B cell (primary cell): ENCODE data around the gene ADAMTS12. TPM values are rescaled to one million over a fixed set of nuclear protein-coding genes. Genes with fewer than 3 reads are reported as not detected.

Experiments used
- ATAC-seq: fragments of 200-7000 bp; cut with Tn5 transposase; one replicate; pipeline ENCODE4 v1.10.0; 2021; ENCODE audit warnings: low read depth, mild to moderate bottlenecking, moderate number of reproducible peaks, moderate library complexity
- CTCF ChIA-PET: fragments of 350-600 bp; sonication (Branson Sonifier 250); formaldehyde crosslinking; loops from one replicate; lab custom pipeline; 2021; ENCODE audit warnings: antibody characterized with exemption, inconsistent platforms; lab: Charles Lee
- POLR2A ChIA-PET: fragments of 350-600 bp; sonication (Branson Sonifier 250); formaldehyde crosslinking; loops from one replicate; lab custom pipeline; 2021; ENCODE audit warnings: antibody characterized with exemption; lab: Charles Lee
- DNase-seq: peaks from one replicate; pipeline ENCODE4 v3.0.0; 2013
- H2AFZ ChIP-seq: 2 replicates; pipeline ENCODE4 v1.6.1; 2012; ENCODE audit warnings: mild to moderate bottlenecking, low read depth, low read length; ENCODE audit not compliant: insufficient read depth, poor library complexity, severe bottlenecking
- H3K27ac ChIP-seq, 2 donors: 1 replicate in 1 of 2; 2 replicates in 1 of 2; pipeline ENCODE4 v1.5.1; 2012 to 2013; ENCODE audit warnings: low read length in 2 of 2, mild to moderate bottlenecking in 2 of 2, moderate library complexity in 1 of 2
- H3K27me3 ChIP-seq, 4 experiments: fragments of 200-600 bp in 1 of 4; sonication (generic) in 1 of 4; replicated peaks in 1 of 4; 1 replicate in 2 of 4; 2 replicates in 2 of 4; pipeline versions ENCODE4 v1.6.1 to v1.7.0; 2013 to 2016; ENCODE audit warnings: low read length in 3 of 4, mild to moderate bottlenecking in 2 of 4, mixed read lengths in 1 of 4, moderate library complexity in 1 of 4; ENCODE audit not compliant: insufficient read depth in 4 of 4, control insufficient read depth in 3 of 4; ENCODE audit errors: control extremely low read depth in 1 of 4
- H3K36me3 ChIP-seq, 2 experiments: replicated peaks in 1 of 2; 1 replicate in 1 of 2; 2 replicates in 1 of 2; pipeline versions ENCODE4 v1.6.1 to v1.7.1; 2013; ENCODE audit warnings: low read length in 1 of 2; ENCODE audit not compliant: insufficient read depth in 2 of 2, control insufficient read depth in 1 of 2; ENCODE audit errors: control extremely low read depth in 1 of 2, extremely low read depth in 1 of 2
- H3K4me1 ChIP-seq, 2 donors: fragments of 200-600 bp in 1 of 2; sonication (generic) in 1 of 2; 1 replicate in 1 of 2; 2 replicates in 1 of 2; pipeline versions ENCODE4 v1.5.1 to v1.6.1; 2013 to 2017; ENCODE audit warnings: low read length in 2 of 2; ENCODE audit not compliant: control insufficient read depth in 2 of 2, insufficient read depth in 2 of 2
- H3K4me2 ChIP-seq: replicated peaks from 2 replicates; pipeline ENCODE3; 2012; ENCODE audit warnings: mild to moderate bottlenecking, low read depth, low read length; ENCODE audit not compliant: poor library complexity, severe bottlenecking
- H3K4me3 ChIP-seq, 5 experiments: fragments of 200-600 bp in 1 of 5; sonication (generic) in 1 of 5; 1 replicate in 3 of 5; 2 replicates in 2 of 5; pipeline versions ENCODE4 v1.5.1 to v1.7.0; 2011 to 2016; ENCODE audit warnings: low read length in 4 of 5, mild to moderate bottlenecking in 4 of 5, low read depth in 2 of 5, control low read depth in 1 of 5, moderate library complexity in 1 of 5; ENCODE audit not compliant: insufficient read depth in 1 of 5; ENCODE audit errors: control extremely low read depth in 1 of 5, extremely low read depth in 1 of 5
- H3K79me2 ChIP-seq: fragments of 200-600 bp; sonication (generic); one replicate; pipeline ENCODE4 v1.6.0; 2016; ENCODE audit warnings: low read length; ENCODE audit not compliant: control insufficient read depth, insufficient read depth
- H3K9ac ChIP-seq: fragments of 200-600 bp; sonication (generic); 2 replicates; pipeline ENCODE4 v1.6.1; 2017; ENCODE audit warnings: mild to moderate bottlenecking, low read length, moderate library complexity
- H3K9me3 ChIP-seq, 3 donors: one replicate each; pipeline versions ENCODE4 v1.6.1 to v1.7.1; 2013; ENCODE audit warnings: low read length in 2 of 3; ENCODE audit not compliant: control insufficient read depth in 2 of 3, insufficient read depth in 1 of 3; ENCODE audit errors: control extremely low read depth in 1 of 3
- H4K20me1 ChIP-seq: 2 replicates; pipeline ENCODE4 v1.6.0; 2012; ENCODE audit warnings: mild to moderate bottlenecking, low read length; ENCODE audit not compliant: insufficient read depth, control insufficient read depth, poor library complexity, severe bottlenecking
- H3K27ac Mint-ChIP-seq: one replicate; pipeline ENCODE4 v1.8.0; 2021; ENCODE audit warnings: mixed read lengths
- H3K27me3 Mint-ChIP-seq: one replicate; pipeline ENCODE4 v1.8.0; 2021; ENCODE audit warnings: mixed read lengths
- H3K4me1 Mint-ChIP-seq: one replicate; pipeline ENCODE4 v1.8.0; 2021; ENCODE audit warnings: mixed read lengths
- H3K4me3 Mint-ChIP-seq: one replicate; pipeline ENCODE4 v1.8.0; 2021; ENCODE audit warnings: mixed read lengths
- H3K9me3 Mint-ChIP-seq: one replicate; pipeline ENCODE4 v1.8.0; 2022; ENCODE audit warnings: mixed read lengths; ENCODE audit not compliant: insufficient read depth
- EZH2 ChIP-seq: IDR thresholded peaks from 2 replicates; pipeline ENCODE4 v1.6.1; 2012; ENCODE audit warnings: borderline replicate concordance, low read depth, mild to moderate bottlenecking, moderate library complexity, low read length; ENCODE audit not compliant: insufficient read depth, poor library complexity, severe bottlenecking
- WGBS: methylation state at CpG from one replicate; pipeline ENCODE4 v1.1.5; 2013; ENCODE audit warnings: missing lambda C conversion rate; ENCODE audit not compliant: insufficient coverage; 5-methylcytosine and 5-hydroxymethylcytosine counted together
- intact Hi-C: fragments of 100-400 bp; cut with micrococcal nuclease; formaldehyde crosslinking; loops from one replicate; pipeline ENCODE4 v1.10.0; 2022
- polyA plus RNA-seq: library from polyadenylated mRNA; depleted of rRNA; stranded (reverse); fragments of >200 nt; gene quantifications from 2 replicates; pipeline ENCODE4 v1.2.3, GENCODE V29; 2012
- total RNA-seq, 2 donors: library from RNA; stranded (reverse); fragments of 120-200 nt in 1 of 2; gene quantifications; 1 replicate in 1 of 2; 2 replicates in 1 of 2; pipeline versions ENCODE4 v1.2.3 to v1.2.4, GENCODE V29; 2013 to 2022
- TF ChIP-seq, protein P1 (sequence below): fragments of 200-600 bp; IDR thresholded peaks from one replicate; pipeline ENCODE4 v1.8.0; 2022; ENCODE audit warnings: antibody characterized with exemption, mild to moderate bottlenecking

ADAMTS12 gene
- total and polyA plus RNA-seq, 2 donors (not counting 1 experiment from before 2014, with no cell fraction given), result not detected

DNA sequence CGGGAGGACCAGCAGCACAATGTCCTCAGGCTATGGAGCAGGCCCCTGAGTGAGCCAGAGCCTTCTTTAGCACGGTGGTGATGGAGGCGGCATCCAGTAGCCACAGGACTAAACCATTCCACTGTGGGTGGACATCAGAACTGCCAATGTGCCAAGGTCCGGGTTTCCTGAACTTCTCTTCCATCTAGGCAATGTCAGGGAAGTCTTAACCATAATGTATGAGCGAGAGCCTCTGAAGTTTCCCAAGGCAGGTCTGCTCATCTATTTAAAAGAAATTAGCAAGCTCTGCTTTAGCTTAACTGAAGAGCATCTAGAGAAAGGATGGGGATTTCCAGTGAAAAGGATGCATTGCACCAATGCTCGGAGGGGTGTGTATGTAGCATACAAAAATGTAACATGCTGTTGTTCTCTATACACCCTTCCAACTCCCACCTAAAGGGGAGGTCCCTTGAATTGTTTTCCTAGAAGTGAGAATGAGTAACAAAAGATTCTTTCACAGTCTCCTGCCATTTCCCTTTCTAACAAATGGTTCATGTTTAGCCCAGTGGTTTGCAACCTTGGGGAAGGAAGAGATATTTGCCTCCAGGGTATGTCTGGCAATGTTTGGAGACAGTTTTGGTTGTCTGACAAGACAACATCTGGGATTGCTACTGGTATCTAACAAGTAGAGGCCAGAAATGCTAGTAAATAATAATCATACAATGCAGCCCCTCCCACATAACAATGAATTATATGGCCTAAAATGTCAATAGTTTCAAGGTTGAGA, 38.3 kb upstream of the ADAMTS12 start:
- Mint-ChIP-seq H3K9me3 (no peaks in the 10 kb centered on the region), H3K27me3 (peaks cover 3% of the 10 kb centered on the region), H3K4me3 (no peak overlapping the region), H3K4me1 (peaks cover 23% of the 10 kb centered on the region), H3K27ac (no peak overlapping the region)
- intact Hi-C loops, result no loop called here
- H3K36me3 ChIP-seq, result no peaks in the 10 kb centered on the region
- no peak overlapping the region for H3K9ac ChIP-seq
- H3K9me3 ChIP-seq, result no peaks in the 10 kb centered on the region
- H3K4me2 ChIP-seq, result no peak overlapping the region
- H4K20me1 ChIP-seq, result no peaks in the 10 kb centered on the region
- H3K79me2 ChIP-seq, result no peaks in the 10 kb centered on the region
- H3K27me3 ChIP-seq, result peaks cover 0 to 2% (median 0%) of the 10 kb centered on the region in 4 experiments
- peaks cover 4 to 14% of the 10 kb centered on the region in 2 donors for H3K4me1 ChIP-seq
- no peak overlapping the region for H3K4me3 ChIP-seq
- DNase-seq (no peak), ATAC-seq (no peak)
- H3K27ac ChIP-seq, result no peak overlapping the region
- no peak for TF ChIP-seq EZH2
- TF ChIP-seq, protein P1, sequence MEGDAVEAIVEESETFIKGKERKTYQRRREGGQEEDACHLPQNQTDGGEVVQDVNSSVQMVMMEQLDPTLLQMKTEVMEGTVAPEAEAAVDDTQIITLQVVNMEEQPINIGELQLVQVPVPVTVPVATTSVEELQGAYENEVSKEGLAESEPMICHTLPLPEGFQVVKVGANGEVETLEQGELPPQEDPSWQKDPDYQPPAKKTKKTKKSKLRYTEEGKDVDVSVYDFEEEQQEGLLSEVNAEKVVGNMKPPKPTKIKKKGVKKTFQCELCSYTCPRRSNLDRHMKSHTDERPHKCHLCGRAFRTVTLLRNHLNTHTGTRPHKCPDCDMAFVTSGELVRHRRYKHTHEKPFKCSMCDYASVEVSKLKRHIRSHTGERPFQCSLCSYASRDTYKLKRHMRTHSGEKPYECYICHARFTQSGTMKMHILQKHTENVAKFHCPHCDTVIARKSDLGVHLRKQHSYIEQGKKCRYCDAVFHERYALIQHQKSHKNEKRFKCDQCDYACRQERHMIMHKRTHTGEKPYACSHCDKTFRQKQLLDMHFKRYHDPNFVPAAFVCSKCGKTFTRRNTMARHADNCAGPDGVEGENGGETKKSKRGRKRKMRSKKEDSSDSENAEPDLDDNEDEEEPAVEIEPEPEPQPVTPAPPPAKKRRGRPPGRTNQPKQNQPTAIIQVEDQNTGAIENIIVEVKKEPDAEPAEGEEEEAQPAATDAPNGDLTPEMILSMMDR, result no peak
- WGBS, result 78% methylated on average over 3 of the region's 6 CpGs
- ChIA-PET CTCF (interaction anchor here (2.2 kb wide), 1 partner anchor 494 kb away, joined by 9 read pairs; no protein-coding TSS in a partner anchor), POLR2A (no interaction called here)
- H2AFZ ChIP-seq, result no peak overlapping the region

DNA sequence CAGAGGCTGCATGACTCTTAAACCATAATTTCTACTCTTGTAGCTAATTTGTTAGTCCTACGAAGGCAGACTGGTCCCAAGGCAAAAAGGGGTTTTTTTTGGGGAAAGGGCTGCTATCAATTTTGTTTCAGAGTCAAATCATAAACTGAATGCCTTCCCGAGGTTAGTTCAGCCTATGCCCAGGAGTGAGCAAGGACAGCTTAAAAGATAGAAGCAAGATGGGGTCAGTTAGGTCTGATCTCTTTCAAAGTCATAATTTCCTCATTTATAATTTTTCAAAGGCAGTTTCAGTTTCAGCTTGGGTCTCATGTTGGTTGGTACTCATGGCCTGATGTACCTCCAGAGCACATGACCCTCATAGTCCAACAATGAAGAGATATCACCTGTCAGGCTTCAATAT, 36.5 kb upstream of the ADAMTS12 start:
- no peaks in the 10 kb centered on the region for H3K36me3 ChIP-seq
- no peak overlapping the region for H3K4me3 ChIP-seq
- H3K9me3 Mint-ChIP-seq, result no peaks in the 10 kb centered on the region
- no peak overlapping the region for H2AFZ ChIP-seq
- no peak overlapping the region for H3K9ac ChIP-seq
- H4K20me1 ChIP-seq, result no peaks in the 10 kb centered on the region
- H3K4me1 ChIP-seq, result peaks cover 0 to 2% of the 10 kb centered on the region in 2 donors
- 100% methylated on average over 1 of the region's 2 CpGs for WGBS
- ChIA-PET CTCF (no interaction called here), POLR2A (no interaction called here)
- H3K27ac ChIP-seq, result no peak overlapping the region
- no peak overlapping the region for H3K4me2 ChIP-seq
- peaks cover 14% of the 10 kb centered on the region for H3K27me3 Mint-ChIP-seq
- peaks cover 9% of the 10 kb centered on the region for H3K4me1 Mint-ChIP-seq
- H3K9me3 ChIP-seq, result no peaks in the 10 kb centered on the region
- no peak for TF ChIP-seq EZH2
- no peak overlapping the region for H3K27ac Mint-ChIP-seq
- no peaks in the 10 kb centered on the region for H3K79me2 ChIP-seq
- no peaks in the 10 kb centered on the region for H3K27me3 ChIP-seq
- no peak overlapping the region for H3K4me3 Mint-ChIP-seq
- ATAC-seq, result no peak
- DNase-seq, result no peak
- intact Hi-C loops, result no loop called here
